Endothelial cell of umbilical vein (primary cell): ENCODE results near the gene MBD2. TPM values are rescaled to one million over a fixed set of nuclear protein-coding genes. Genes with fewer than 3 reads are reported as not detected.

ENCODE experiments used
- BruUV-seq: library from RNA; stranded (reverse); fragments of 400-500 nt; replicated peaks from 2 replicates; lab custom pipeline; 2021; lab: Mats Ljungman, UMichigan
- CTCF ChIA-PET: fragments of 300-600, 350-600 bp; sonication (Branson Sonifier 250); formaldehyde crosslinking; loops from one replicate; lab custom pipeline; 2021; ENCODE audit warnings: antibody characterized with exemption, inconsistent platforms; lab: Charles Lee
- POLR2A ChIA-PET: fragments of 300-600, 350-600 bp; sonication (Branson Sonifier 250); formaldehyde crosslinking; loops from one replicate; lab custom pipeline; 2021; ENCODE audit warnings: antibody characterized with exemption, inconsistent platforms; lab: Charles Lee
- DNase-seq: peaks from one replicate; pipeline ENCODE4 v3.0.0-alpha.2; 2011; ENCODE audit warnings: low read depth, low spot score
- FAIRE-seq: peaks from 2 replicates; lab custom pipeline; 2011; peaks lifted over from hg19 to GRCh38; lab: Jason Lieb, UNC
- H2AFZ ChIP-seq: 2 replicates; pipeline ENCODE4 v1.6.0; 2012; ENCODE audit warnings: low read depth, low read length, control low read depth, inconsistent platforms
- H3K27ac ChIP-seq: 2 replicates; pipeline ENCODE4 v1.5.1; 2011; ENCODE audit warnings: low read depth, mild to moderate bottlenecking, control low read depth, low read length, moderate library complexity; ENCODE audit not compliant: insufficient read depth
- H3K27me3 ChIP-seq, 2 experiments: 2 replicates each; pipeline versions ENCODE4 v1.6.0 to v1.6.1; 2011; ENCODE audit warnings: low read length in 2 of 2, mixed read lengths in 1 of 2; ENCODE audit not compliant: control insufficient read depth in 2 of 2, insufficient read depth in 2 of 2
- H3K36me3 ChIP-seq, 2 experiments: 2 replicates in 1 of 2; 3 replicates in 1 of 2; pipeline ENCODE4 v1.5.1; 2011; ENCODE audit warnings: low read length in 2 of 2, mild to moderate bottlenecking in 1 of 2, moderate library complexity in 1 of 2; ENCODE audit not compliant: control insufficient read depth in 2 of 2, insufficient read depth in 2 of 2; ENCODE audit errors: extremely low read depth in 1 of 2
- H3K4me1 ChIP-seq: 3 replicates; pipeline ENCODE4 v1.5.1; 2011; ENCODE audit warnings: mild to moderate bottlenecking, low read length; ENCODE audit not compliant: control insufficient read depth, insufficient read depth; ENCODE audit errors: extremely low read depth
- H3K4me2 ChIP-seq: 2 replicates; pipeline ENCODE4 v1.6.1; 2011; ENCODE audit warnings: low read length, control low read depth, mixed read lengths; ENCODE audit not compliant: insufficient read depth
- H3K4me3 ChIP-seq, 3 experiments: fragments of 200-600 bp in 1 of 3; sonication (generic), shearing (Covaris generic) in 1 of 3; replicated peaks in 1 of 3; 2 replicates each; pipeline ENCODE4 v1.5.1; 2011 to 2016; ENCODE audit warnings: control low read depth in 3 of 3, low read length in 3 of 3, mild to moderate bottlenecking in 2 of 3, inconsistent platforms in 1 of 3, low read depth in 1 of 3, moderate library complexity in 1 of 3; ENCODE audit not compliant: insufficient read depth in 1 of 3
- H3K79me2 ChIP-seq: 2 replicates; pipeline ENCODE4 v1.6.0; 2012; ENCODE audit warnings: low read length, inconsistent platforms; ENCODE audit not compliant: control insufficient read depth, insufficient read depth
- H3K9ac ChIP-seq: replicated peaks from 2 replicates; pipeline ENCODE3; 2011; ENCODE audit warnings: low read length, control low read depth; ENCODE audit not compliant: insufficient read depth; ENCODE audit errors: extremely low read depth
- H3K9me1 ChIP-seq: replicated peaks from 3 replicates; pipeline ENCODE4 v1.6.0; 2011; ENCODE audit warnings: mild to moderate bottlenecking, low read length; ENCODE audit not compliant: control insufficient read depth, insufficient read depth; ENCODE audit errors: extremely low read depth
- H3K9me3 ChIP-seq: replicated peaks from 2 replicates; pipeline ENCODE4 v1.5.1; 2012; ENCODE audit warnings: low read length, inconsistent platforms; ENCODE audit not compliant: control insufficient read depth, insufficient read depth
- H4K20me1 ChIP-seq: replicated peaks from 2 replicates; pipeline ENCODE3; 2011; ENCODE audit warnings: mild to moderate bottlenecking, low read length; ENCODE audit not compliant: control insufficient read depth, insufficient read depth; ENCODE audit errors: extremely low read depth
- CTCF ChIP-seq, 2 donors: IDR thresholded peaks; 1 replicate in 1 of 2; 2 replicates in 1 of 2; pipeline ENCODE4 v1.5.1; 2011; ENCODE audit warnings: low read length in 2 of 2, mild to moderate bottlenecking in 2 of 2, moderate library complexity in 2 of 2, control low read depth in 1 of 2, inconsistent platforms in 1 of 2, low read depth in 1 of 2; ENCODE audit not compliant: insufficient read depth in 1 of 2; ENCODE audit errors: extremely low read depth in 1 of 2
- EZH2 ChIP-seq: IDR thresholded peaks from 2 replicates; pipeline ENCODE4 v1.6.1; 2012; ENCODE audit warnings: borderline replicate concordance, low read depth, mild to moderate bottlenecking, moderate library complexity, low read length, inconsistent platforms; ENCODE audit not compliant: severe bottlenecking
- FOS ChIP-seq: IDR thresholded peaks from 2 replicates; pipeline ENCODE4 v1.6.1; 2011; ENCODE audit warnings: mild to moderate bottlenecking, low read length, moderate library complexity, borderline replicate concordance; ENCODE audit not compliant: insufficient read depth
- GATA2 ChIP-seq: IDR thresholded peaks from 2 replicates; pipeline ENCODE4 v1.7.0; 2011; ENCODE audit warnings: low read depth, mild to moderate bottlenecking, moderate library complexity, mixed read lengths, low read length; ENCODE audit not compliant: insufficient read length, insufficient read depth
- JUN ChIP-seq: IDR thresholded peaks from 2 replicates; pipeline ENCODE4 v1.6.1; 2011; ENCODE audit warnings: borderline replicate concordance, low read depth; ENCODE audit not compliant: insufficient read length, insufficient read depth
- MAX ChIP-seq: IDR thresholded peaks from 2 replicates; pipeline ENCODE4 v1.6.1; 2011; ENCODE audit not compliant: insufficient read depth, insufficient read length
- MYC ChIP-seq: IDR thresholded peaks from one replicate; pipeline ENCODE4 v1.6.1; 2011; ENCODE audit warnings: mild to moderate bottlenecking, low read depth, low read length
- POLR2A ChIP-seq: IDR thresholded peaks from 2 replicates; pipeline ENCODE4 v1.6.1; 2012; ENCODE audit warnings: low read depth, mild to moderate bottlenecking, control low read depth, low read length
- POLR2AphosphoS5 ChIP-seq: IDR thresholded peaks from 2 replicates; pipeline ENCODE4 v1.6.1; 2012; ENCODE audit warnings: low read depth, mild to moderate bottlenecking, control low read depth, low read length, moderate library complexity; ENCODE audit not compliant: insufficient read depth
- dilution Hi-C: fragments of 300-500 bp; cut with MboI; formaldehyde crosslinking; loops from one replicate; pipeline ENCODE4 v1.15.0; 2019; ENCODE audit warnings: low sequenced_read_pairs; ENCODE audit not compliant: extremely low pct_ligation_motif_present
- intact Hi-C: fragments of 100-400 bp; cut with micrococcal nuclease; formaldehyde crosslinking; loops from one replicate; pipeline ENCODE4 v1.10.0; 2022
- polyA plus RNA-seq, 4 experiments: library from polyadenylated mRNA; depleted of rRNA in 3 of 4; stranded (reverse) in 3 of 4; unstranded in 1 of 4; fragments of >200 nt; gene quantifications; 2 replicates each; pipeline versions ENCODE4 v1.2.1 to v1.2.3, GENCODE V29; 2011 to 2012; ENCODE audit warnings: missing spikeins in 1 of 4
- total RNA-seq: library from RNA; stranded (reverse); gene quantifications from 2 replicates; pipeline ENCODE4 v1.2.3, GENCODE V29; 2021

MBD2 gene
- total and polyA plus RNA-seq, 2 donors (not counting 3 experiments of a cell fraction or from before 2014, with no cell fraction given), result 86.8 to 110 TPM

DNA sequence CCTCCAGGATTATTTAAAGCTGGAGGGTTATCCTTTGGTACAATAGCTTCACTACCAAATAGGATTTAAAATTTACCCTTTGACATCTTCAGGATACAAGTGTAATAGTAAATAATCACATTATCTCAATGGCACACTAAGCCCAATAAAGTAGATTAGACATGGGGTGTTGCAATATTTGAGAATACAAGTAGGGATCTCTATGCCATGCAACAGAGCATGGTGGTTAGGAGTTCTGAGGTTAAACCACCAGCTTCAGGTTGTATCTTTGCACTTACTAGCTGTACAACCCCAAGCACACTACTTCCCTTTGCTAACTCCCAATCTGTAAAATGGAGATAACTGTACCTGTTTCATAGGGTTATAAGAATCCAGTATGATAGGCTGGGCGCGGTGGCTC is 6.2 kb downstream of the MBD2 start:
- BruUV-seq, result no TSS peak
- H3K9me3 ChIP-seq, result no peaks in the 10 kb centered on the region
- H3K9ac ChIP-seq, result no peak overlapping the region
- peaks cover 18% of the 10 kb centered on the region for H4K20me1 ChIP-seq
- peaks cover 99% of the 10 kb centered on the region for H3K79me2 ChIP-seq
- intact Hi-C loops (no loop called here), dilution Hi-C loops (no loop called here)
- ChIA-PET POLR2A (no interaction called here), CTCF (interaction anchor here (0.9 to 1.7 kb wide), 4 partner anchors 9 to 52 kb away, joined by 4 to 5 read pairs (median 4); no protein-coding TSS in a partner anchor)
- peaks cover 15% of the 10 kb centered on the region for H3K4me1 ChIP-seq
- H3K36me3 ChIP-seq, result no peaks in the 10 kb centered on the region
- H3K27ac ChIP-seq, result no peak overlapping the region
- no peak overlapping the region for H2AFZ ChIP-seq
- TF ChIP-seq MAX, result no peak
- no peak for TF ChIP-seq POLR2AphosphoS5
- no peak for FAIRE-seq
- no peaks in the 10 kb centered on the region for H3K9me1 ChIP-seq
- no peak overlapping the region for H3K4me2 ChIP-seq
- no peak overlapping the region for H3K4me3 ChIP-seq
- no peak for DNase-seq
- H3K27me3 ChIP-seq, result no peaks in the 10 kb centered on the region

- Histone ChIP-seq H3K9me1 (no peaks in the 10 kb centered on the region), H3K9me3 (no peaks in the 10 kb centered on the region), H3K4me2 (no peak overlapping the region), H3K79me2 (peaks cover 98% of the 10 kb centered on the region), H3K9ac (no peak overlapping the region), H4K20me1 (peaks cover 18% of the 10 kb centered on the region), H3K36me3 (no peaks in the 10 kb centered on the region), H2AFZ (no peak overlapping the region), H3K27me3 (no peaks in the 10 kb centered on the region), H3K4me1 (peaks cover 8% of the 10 kb centered on the region), H3K27ac (no peak overlapping the region), H3K4me3 (no peak overlapping the region)
- DNase-seq (no peak), FAIRE-seq (no peak)
- dilution Hi-C loops, result no loop called here
- ChIA-PET POLR2A (no interaction called here), CTCF (interaction anchor here (1.0 to 1.7 kb wide), 3 partner anchors 8 to 53 kb away, joined by 4 to 5 read pairs (median 4); no protein-coding TSS in a partner anchor)
- no TSS peak for BruUV-seq
- intact Hi-C loops, result no loop called here
- no peak for TF ChIP-seq MYC
- TF ChIP-seq EZH2, result no peak
- TF ChIP-seq JUN, result no peak
- no peak for TF ChIP-seq POLR2A
- no peak for TF ChIP-seq FOS
- no peak for TF ChIP-seq GATA2
- TF ChIP-seq MAX, result no peak
- no peak for TF ChIP-seq CTCF (IDR thresholded peaks at IDR 0.05; ENCODE audit: extremely low read depth in 1 of 2, insufficient read depth in 1 of 2, low read depth in 1 of 2, low read length in 2 of 2)
- TF ChIP-seq POLR2AphosphoS5, result no peak
Observed at GRCh38 chr18:54217624-54218023, 6.8 kb downstream of the MBD2 start.
